ENCODE measurements around the gene NDUFB8. TPM values are rescaled to one million over a fixed set of nuclear protein-coding genes. Genes with fewer than 3 reads are reported as not detected.

NDUFB8 gene
- 275 to 300 TPM (median 284 TPM) in 5 replicates for total RNA-seq (2022; extraction: Qiagen RNA extraction)

GRCh38 chr10:100529475-100530298 lies at the start of gene NDUFB8:
NDUFB8 (minus strand) TSS chr10:100529871; CDS start chr10:100529851, 20 bp downstream.

GRCh38 chr10:100535715-100536353 lies 6.2 kb upstream of the NDUFB8 start, which contains the start of gene HIF1AN:
HIF1AN (plus strand) TSS chr10:100535943; CDS start chr10:100535959, 16 bp downstream.

GRCh38 chr10:100519311-100520051 lies 10.2 kb downstream of the NDUFB8 start, which contains the start of gene SEC31B:
SEC31B (minus strand) TSS chr10:100519861; CDS start chr10:100516952, 2,909 bp downstream.

Other genes starting within 250 kb of the NDUFB8 start
- 95.2 to 120 TPM (median 98.5 TPM) in 5 replicates for gene BLOC1S2, start 243.2 kb downstream of the NDUFB8 start, total RNA-seq (2022; extraction: Qiagen RNA extraction)
- gene PKD2L1, start 199.6 kb downstream of the NDUFB8 start, total RNA-seq (2022; extraction: Qiagen RNA extraction): 0.03 to 0.07 TPM (median 0.05 TPM) in 3 of 5 replicates, not detected in the others
- 136 to 190 TPM (median 165 TPM) in 5 replicates for gene SCD, start 182.6 kb downstream of the NDUFB8 start, total RNA-seq (2022; extraction: Qiagen RNA extraction)
- gene WNT8B, start 66.9 kb downstream of the NDUFB8 start, total RNA-seq (2022; extraction: Qiagen RNA extraction): 0.03 to 0.07 TPM (median 0.04 TPM) in 3 of 5 replicates, not detected in the others
- gene SEC31B, start 10.0 kb downstream of the NDUFB8 start, total RNA-seq (2022; extraction: Qiagen RNA extraction): 1.6 to 3.0 TPM (median 2.3 TPM) in 5 replicates
- gene HIF1AN, start 6.1 kb upstream of the NDUFB8 start, total RNA-seq (2022; extraction: Qiagen RNA extraction): 12.7 to 19.7 TPM (median 17.0 TPM) in 5 replicates
- gene PAX2, start 215.7 kb upstream of the NDUFB8 start, total RNA-seq (2022; extraction: Qiagen RNA extraction): 0.09 to 0.30 TPM (median 0.19 TPM) in 5 replicates